ENCODE measurements around the gene DUXA.
"Not testable (repeated sequence)": the region's sequence is repeated elsewhere in the genome, so short reads cannot be mapped to it uniquely, and the experiment has no call there.

The DUXA gene

GRCh38 chr19:57141699-57142098, 25.6 kb downstream of the DUXA start:
- Histone ChIP-seq H3K36me3 (ENCODE audit: control insufficient read depth, low read length) (no peaks in the 10 kb centered on the region), H3K4me2 (ENCODE audit: low read length) (no peak overlapping the region), H3F3A (ENCODE audit: control insufficient read depth, insufficient read depth) (no peaks in the 10 kb centered on the region), H4K20me1 (ENCODE audit: control insufficient read depth, insufficient read depth, low read depth, low read length) (no peaks in the 10 kb centered on the region), H3K79me2 (ENCODE audit: control insufficient read depth, low read length) (no peaks in the 10 kb centered on the region), H3K4me1 (ENCODE audit: control insufficient read depth, low read length) (no peaks in the 10 kb centered on the region), H3K9me2 (replicated peaks; ENCODE audit: control insufficient read depth, low read length) (no peaks in the 10 kb centered on the region), H3K9me3 (ENCODE audit: control insufficient read depth, insufficient read depth, low read length) (no peaks in the 10 kb centered on the region; the same call in 1 of the 2 replicates), H3K4me3 (ENCODE audit: low read length) (no peak overlapping the region), H3K27ac (ENCODE audit: low read depth, low read length) (no peak overlapping the region), H3K27me3 (ENCODE audit: control insufficient read depth, low read length) (no peaks in the 10 kb centered on the region)
- TF ChIP-seq CTCF (IDR thresholded peaks at IDR 0.05; ENCODE audit: low read depth, low read length, poor library complexity, severe bottlenecking) (no peak), EZH2phosphoT487 (IDR thresholded peaks at IDR 0.05; ENCODE audit: borderline replicate concordance, low read length) (no peak)

GRCh38 chr19:57135797-57136196, 31.5 kb downstream of the DUXA start:
- H3K27ac ChIP-seq (ENCODE audit: low read depth, low read length), result no peak overlapping the region
- no peaks in the 10 kb centered on the region for H3K79me2 ChIP-seq (ENCODE audit: control insufficient read depth, low read length)
- H3K9me2 ChIP-seq (replicated peaks; ENCODE audit: control insufficient read depth, low read length), result no peaks in the 10 kb centered on the region
- H3K9me3 ChIP-seq (ENCODE audit: control insufficient read depth, insufficient read depth, low read length), result no peaks in the 10 kb centered on the region; the same call in 1 of the 2 replicates
- H3K4me2 ChIP-seq (ENCODE audit: low read length), result no peak overlapping the region
- H4K20me1 ChIP-seq (ENCODE audit: control insufficient read depth, insufficient read depth, low read depth, low read length), result no peaks in the 10 kb centered on the region
- H3K4me3 ChIP-seq (ENCODE audit: low read length), result no peak overlapping the region
- no peak for TF ChIP-seq EZH2phosphoT487 (IDR thresholded peaks at IDR 0.05; ENCODE audit: borderline replicate concordance, low read length)
- H3K4me1 ChIP-seq (ENCODE audit: control insufficient read depth, low read length), result no peaks in the 10 kb centered on the region
- no peaks in the 10 kb centered on the region for H3K27me3 ChIP-seq (ENCODE audit: control insufficient read depth, low read length)
- H3K36me3 ChIP-seq (ENCODE audit: control insufficient read depth, low read length), result no peaks in the 10 kb centered on the region
- H3F3A ChIP-seq (ENCODE audit: control insufficient read depth, insufficient read depth), result no peaks in the 10 kb centered on the region

- H3K4me1 ChIP-seq (ENCODE audit: control insufficient read depth, low read length); H3K36me3 ChIP-seq (ENCODE audit: control insufficient read depth, low read length); H4K20me1 ChIP-seq (ENCODE audit: control insufficient read depth, insufficient read depth, low read depth, low read length); H3K27me3 ChIP-seq (ENCODE audit: control insufficient read depth, low read length); H3K9me3 ChIP-seq (ENCODE audit: control insufficient read depth, insufficient read depth, low read length); H3F3A ChIP-seq (ENCODE audit: control insufficient read depth, insufficient read depth); H3K4me3 ChIP-seq (ENCODE audit: low read length); H3K79me2 ChIP-seq (ENCODE audit: control insufficient read depth, low read length); H3K27ac ChIP-seq (ENCODE audit: low read depth, low read length); H3K9me2 ChIP-seq (replicated peaks; ENCODE audit: control insufficient read depth, low read length); H3K4me2 ChIP-seq (ENCODE audit: low read length): not testable (repeated sequence)
These were observed 39.9 kb downstream of the DUXA start for GRCh38 chr19:57127403-57127802.

- Histone ChIP-seq H3K4me2 (ENCODE audit: low read length) (no peak overlapping the region), H3K36me3 (ENCODE audit: control insufficient read depth, low read length) (no peaks in the 10 kb centered on the region), H3K4me1 (ENCODE audit: control insufficient read depth, low read length) (no peaks in the 10 kb centered on the region), H3K27me3 (ENCODE audit: control insufficient read depth, low read length) (no peaks in the 10 kb centered on the region), H3K27ac (ENCODE audit: low read depth, low read length) (no peak overlapping the region), H3K79me2 (ENCODE audit: control insufficient read depth, low read length) (no peaks in the 10 kb centered on the region), H4K20me1 (ENCODE audit: control insufficient read depth, insufficient read depth, low read depth, low read length) (no peaks in the 10 kb centered on the region), H3K4me3 (ENCODE audit: low read length) (no peak overlapping the region), H3K9me3 (ENCODE audit: control insufficient read depth, insufficient read depth, low read length) (peaks cover 9% of the 10 kb centered on the region; the same call in 1 of the 2 replicates), H3K9me2 (replicated peaks; ENCODE audit: control insufficient read depth, low read length) (no peaks in the 10 kb centered on the region), H3F3A (ENCODE audit: control insufficient read depth, insufficient read depth) (no peaks in the 10 kb centered on the region)
- TF ChIP-seq EZH2phosphoT487 (IDR thresholded peaks at IDR 0.05; ENCODE audit: borderline replicate concordance, low read length), result no peak
- no peak for TF ChIP-seq CTCF (IDR thresholded peaks at IDR 0.05; ENCODE audit: low read depth, low read length, poor library complexity, severe bottlenecking)
These were observed 43.4 kb downstream of the DUXA start for GRCh38 chr19:57123882-57124281.

Measured in DOHH2 (cell line).